SK-N-SH (cell line): ENCODE results near the gene XXYLT1. TPM values are rescaled to one million over a fixed set of nuclear protein-coding genes. Genes with fewer than 3 reads are reported as not detected.

Source experiments
- CTCF ChIA-PET: fragments of 300-600, 350-600 bp; formaldehyde crosslinking; extraction: SDS; loops from one replicate; lab custom pipeline; 2021; lab: Yijun Ruan, JAX
- POLR2A ChIA-PET: fragments of 350-600 bp; sonication (Branson Sonifier 250); formaldehyde crosslinking; extraction: SDS; loops from one replicate; lab custom pipeline; 2020; ENCODE audit warnings: antibody characterized with exemption, inconsistent platforms; lab: Yijun Ruan, JAX
- DNase-seq: peaks from one replicate; pipeline ENCODE4 v3.0.0; 2012
- H2AFZ ChIP-seq: fragments of 200-600 bp; sonication (generic); 2 replicates; pipeline ENCODE4 v1.8.1; 2016; ENCODE audit warnings: antibody characterized with exemption, mild to moderate bottlenecking, low read depth
- H3F3A ChIP-seq: fragments of 200-600 bp; sonication (generic); replicated peaks from 2 replicates; pipeline ENCODE3; 2016; ENCODE audit warnings: antibody characterized with exemption, mild to moderate bottlenecking; ENCODE audit not compliant: insufficient read depth
- H3K27ac ChIP-seq, 2 experiments: fragments of 200-500 bp in 1 of 2; fragments of 200-600 bp in 1 of 2; sonication (Bioruptor generic) in 1 of 2; sonication (generic), shearing (Covaris generic) in 1 of 2; 2 replicates each; pipeline versions ENCODE4 v1.5.1 to v1.6.1; 2014 to 2016; ENCODE audit warnings: low read depth in 2 of 2, inconsistent platforms in 1 of 2, low read length in 1 of 2, mild to moderate bottlenecking in 1 of 2, mixed read lengths in 1 of 2
- H3K27me3 ChIP-seq: fragments of 200-600 bp; sonication (generic), shearing (Covaris generic); 2 replicates; pipeline ENCODE4 v1.6.1; 2016; ENCODE audit warnings: mixed run types; ENCODE audit not compliant: insufficient read depth
- H3K36me3 ChIP-seq, 2 experiments: fragments of 200-500 bp in 1 of 2; fragments of 200-600 bp in 1 of 2; sonication (Bioruptor generic) in 1 of 2; sonication (generic) in 1 of 2; replicated peaks in 1 of 2; 2 replicates each; pipeline versions ENCODE3 to v1.5.1; 2014 to 2016; ENCODE audit warnings: low read length in 1 of 2, mild to moderate bottlenecking in 1 of 2; ENCODE audit not compliant: insufficient read depth in 2 of 2, control insufficient read depth in 1 of 2
- H3K4me1 ChIP-seq, 2 experiments: fragments of 200-500 bp in 1 of 2; fragments of 200-600 bp in 1 of 2; sonication (Bioruptor generic) in 1 of 2; sonication (generic), shearing (Covaris generic) in 1 of 2; 2 replicates each; pipeline versions ENCODE4 v1.5.1 to v1.6.1; 2014 to 2016; ENCODE audit warnings: low read depth in 1 of 2, low read length in 1 of 2, mixed run types in 1 of 2; ENCODE audit not compliant: insufficient read depth in 2 of 2, control insufficient read depth in 1 of 2
- H3K4me2 ChIP-seq: fragments of 200-600 bp; sonication (generic), shearing (Covaris generic); 2 replicates; pipeline ENCODE4 v1.6.1; 2017; ENCODE audit warnings: mixed run types
- H3K4me3 ChIP-seq, 2 experiments: fragments of 200-500 bp in 1 of 2; fragments of 200-600 bp in 1 of 2; sonication (Bioruptor generic) in 1 of 2; sonication (generic), shearing (Covaris generic) in 1 of 2; 2 replicates each; pipeline versions ENCODE4 v1.5.1 to v1.8.1; 2014 to 2016; ENCODE audit warnings: low read depth in 2 of 2, inconsistent platforms in 1 of 2, low read length in 1 of 2, mild to moderate bottlenecking in 1 of 2, mixed read lengths in 1 of 2, moderate library complexity in 1 of 2
- H3K79me2 ChIP-seq: fragments of 200-600 bp; sonication (generic); 2 replicates; pipeline ENCODE4 v1.8.1; 2017; ENCODE audit warnings: mild to moderate bottlenecking; ENCODE audit not compliant: insufficient read depth
- H3K9ac ChIP-seq: fragments of 200-600 bp; sonication (generic); 2 replicates; pipeline ENCODE4 v1.6.1; 2017; ENCODE audit warnings: mixed run types
- H3K9me2 ChIP-seq: fragments of 200-600 bp; sonication (generic); 2 replicates; pipeline ENCODE4 v1.6.1; 2017; ENCODE audit warnings: mixed run types
- H3K9me3 ChIP-seq: fragments of 200-600 bp; sonication (generic); 2 replicates; pipeline ENCODE4 v1.6.1; 2017; ENCODE audit warnings: mixed run types, mild to moderate bottlenecking, moderate library complexity
- H4K20me1 ChIP-seq: fragments of 200-600 bp; sonication (generic); 2 replicates; pipeline ENCODE4 v1.6.1; 2017; ENCODE audit warnings: mild to moderate bottlenecking, mixed run types; ENCODE audit not compliant: insufficient read depth
- CHD2 ChIP-seq: fragments of 150-350 bp; IDR thresholded peaks from 2 replicates; pipeline ENCODE4 v1.6.1; 2018; ENCODE audit warnings: low read length; ENCODE audit not compliant: partially characterized antibody
- ELF1 ChIP-seq: IDR thresholded peaks from 2 replicates; pipeline ENCODE4 v1.4.0; 2012
- FOSL2 ChIP-seq: IDR thresholded peaks from 2 replicates; pipeline ENCODE4 v1.4.0; 2012; ENCODE audit warnings: low read depth, mild to moderate bottlenecking, moderate library complexity, borderline replicate concordance
- FOXM1 ChIP-seq: IDR thresholded peaks from 2 replicates; pipeline ENCODE4 v1.4.0; 2012; ENCODE audit warnings: low read depth, mild to moderate bottlenecking
- JUND ChIP-seq: IDR thresholded peaks from 2 replicates; pipeline ENCODE4 v1.4.0; 2012
- MXI1 ChIP-seq: IDR thresholded peaks from 2 replicates; pipeline ENCODE4 v1.6.1; 2012; ENCODE audit warnings: mild to moderate bottlenecking, low read depth, low read length, improper control_type of control experiment
- NFIC ChIP-seq: IDR thresholded peaks from 2 replicates; pipeline ENCODE4 v1.4.0; 2012; ENCODE audit warnings: borderline replicate concordance
- NRF1 ChIP-seq: IDR thresholded peaks from 2 replicates; pipeline ENCODE4 v1.6.1; 2012; ENCODE audit warnings: low read depth, mild to moderate bottlenecking, low read length
- RCOR1 ChIP-seq: fragments of 150-350 bp; IDR thresholded peaks from 2 replicates; pipeline ENCODE4 v1.6.1; 2017; ENCODE audit warnings: antibody characterized with exemption, low read length
- RFX5 ChIP-seq: IDR thresholded peaks from 2 replicates; pipeline ENCODE4 v1.6.1; 2012; ENCODE audit warnings: mild to moderate bottlenecking, improper control_type of control experiment, low read length
- RXRA ChIP-seq: IDR thresholded peaks from 2 replicates; pipeline ENCODE4 v1.4.0; 2012; ENCODE audit warnings: low read depth, mild to moderate bottlenecking, borderline replicate concordance
- TAF1 ChIP-seq: IDR thresholded peaks from 2 replicates; pipeline ENCODE4 v1.6.1; 2012; ENCODE audit warnings: low read depth, mild to moderate bottlenecking, low read length, moderate library complexity, borderline replicate concordance
- TCF12 ChIP-seq: IDR thresholded peaks from 2 replicates; pipeline ENCODE4 v1.4.0; 2012
- YY1 ChIP-seq: IDR thresholded peaks from 2 replicates; pipeline ENCODE4 v1.4.0; 2012; ENCODE audit warnings: low read depth, mild to moderate bottlenecking
- WGBS: methylation state at CpG from one replicate; pipeline ENCODE4 v1.1.6; 2017; ENCODE audit warnings: low lambda C conversion rate; 5-methylcytosine and 5-hydroxymethylcytosine counted together
- polyA plus RNA-seq, 3 experiments: library from polyadenylated mRNA; depleted of rRNA; stranded (reverse); fragments of >200 nt; gene quantifications; 2 replicates each; pipeline ENCODE4 v1.2.3, GENCODE V29; 2012
- TF ChIP-seq, protein P1 (sequence below): IDR thresholded peaks from 2 replicates; pipeline ENCODE4 v1.4.0; 2012; ENCODE audit warnings: low read depth, borderline replicate concordance
- TF ChIP-seq, protein P2 (sequence below): fragments of 200-600 bp; sonication (generic); IDR thresholded peaks from 2 replicates; pipeline ENCODE4 v1.6.1; 2017; ENCODE audit warnings: antibody characterized with exemption, mild to moderate bottlenecking, moderate library complexity

Gene XXYLT1
- polyA plus RNA-seq, 1 of the 3 experiments (the other 2 are of a cell fraction), result 22.6 TPM

DNA sequence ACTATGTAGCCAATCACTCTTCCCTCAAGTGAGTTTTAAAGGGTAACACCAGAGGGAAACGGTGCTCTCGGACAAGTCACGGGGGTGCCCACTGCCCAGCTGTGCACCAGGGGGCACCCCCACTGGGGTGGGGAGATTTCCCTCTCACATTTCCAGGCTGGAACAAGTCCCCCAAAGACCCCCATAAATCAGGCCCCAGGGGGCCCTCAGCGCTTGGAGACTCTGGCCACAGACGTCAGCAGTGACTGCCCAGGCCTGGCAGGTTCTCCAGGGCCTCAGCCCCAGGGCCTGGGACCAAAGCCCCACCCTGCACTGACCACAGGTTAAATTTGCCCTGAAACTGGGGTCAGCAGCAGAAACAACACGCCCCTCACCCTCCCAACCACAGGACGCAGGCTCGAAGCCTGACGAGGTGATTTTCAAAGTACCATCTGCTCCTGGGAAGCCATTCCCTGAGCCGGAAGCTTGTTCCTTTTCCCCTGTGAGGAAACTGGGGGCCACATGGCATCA, 17.0 kb downstream of the XXYLT1 start:
- Histone ChIP-seq H3K9me2 (no peaks in the 10 kb centered on the region), H4K20me1 (0 out of 2 replicates have a peak, but pooled peaks cover 3% of the 10 kb centered on the region), H3K79me2 (peaks cover 82% of the 10 kb centered on the region), H3K27me3 (no peaks in the 10 kb centered on the region), H3F3A (peaks cover 4% of the 10 kb centered on the region), H2AFZ (no peak overlapping the region), H3K9me3 (no peaks in the 10 kb centered on the region), H3K4me1 (peaks cover 27 to 97% of the 10 kb centered on the region in 2 experiments), H3K9ac (no peak overlapping the region), H3K4me3 (no peak overlapping the region), H3K4me2 (no peak overlapping the region), H3K27ac (peak overlapping the region; percentile 77 to 85; a peak in 3 of 4 replicates), H3K36me3 (no peaks in the 10 kb centered on the region)
- WGBS, result 100% methylated on average over 4 of the region's 10 CpGs
- DNase-seq, result no peak
- TF ChIP-seq TCF12 (no peak), CHD2 (peak; percentile 14)
- ChIA-PET CTCF (interaction anchor here (0.9 to 5.9 kb wide), 5 partner anchors 10 to 571 kb away, joined by 3 to 50 read pairs (median 4); no protein-coding TSS in a partner anchor), POLR2A (interaction anchor here (0.6 to 0.9 kb wide), 3 partner anchors 248 to 571 kb away, joined by 4 read pairs; partner anchors contain the start of gene FAM43A)

- H3K27me3 ChIP-seq, result no peaks in the 10 kb centered on the region
- CTCF ChIA-PET, result interaction anchor here (0.6 to 4.4 kb wide), 5 partner anchors 41 to 568 kb away, joined by 3 to 23 read pairs (median 3); no protein-coding TSS in a partner anchor
- no peaks in the 10 kb centered on the region for H3K9me3 ChIP-seq
- H3F3A ChIP-seq, result peaks cover 4% of the 10 kb centered on the region
- no peaks in the 10 kb centered on the region for H3K36me3 ChIP-seq
- 93% methylated on average over 7 of the region's 14 CpGs for WGBS
- H3K9me2 ChIP-seq, result no peaks in the 10 kb centered on the region
- 0 out of 2 replicates have a peak, but pooled peaks cover 3% of the 10 kb centered on the region for H4K20me1 ChIP-seq
- H3K27ac ChIP-seq, result peak overlapping the region in 1 of 2 experiments; percentile 83; a peak in 2 of 4 replicates
- no peak overlapping the region for H3K4me2 ChIP-seq
- peaks cover 15 to 82% of the 10 kb centered on the region in 2 experiments for H3K4me1 ChIP-seq
- H3K9ac ChIP-seq, result no peak overlapping the region
- TF ChIP-seq ELF1 (no peak), NFIC (no peak), FOXM1 (no peak), RFX5 (no peak), RXRA (no peak), TCF12 (no peak), MXI1 (no peak), NRF1 (no peak), RCOR1 (no peak), JUND (no peak), FOSL2 (no peak), TAF1 (no peak), YY1 (no peak)
- TF ChIP-seq, protein P1, sequence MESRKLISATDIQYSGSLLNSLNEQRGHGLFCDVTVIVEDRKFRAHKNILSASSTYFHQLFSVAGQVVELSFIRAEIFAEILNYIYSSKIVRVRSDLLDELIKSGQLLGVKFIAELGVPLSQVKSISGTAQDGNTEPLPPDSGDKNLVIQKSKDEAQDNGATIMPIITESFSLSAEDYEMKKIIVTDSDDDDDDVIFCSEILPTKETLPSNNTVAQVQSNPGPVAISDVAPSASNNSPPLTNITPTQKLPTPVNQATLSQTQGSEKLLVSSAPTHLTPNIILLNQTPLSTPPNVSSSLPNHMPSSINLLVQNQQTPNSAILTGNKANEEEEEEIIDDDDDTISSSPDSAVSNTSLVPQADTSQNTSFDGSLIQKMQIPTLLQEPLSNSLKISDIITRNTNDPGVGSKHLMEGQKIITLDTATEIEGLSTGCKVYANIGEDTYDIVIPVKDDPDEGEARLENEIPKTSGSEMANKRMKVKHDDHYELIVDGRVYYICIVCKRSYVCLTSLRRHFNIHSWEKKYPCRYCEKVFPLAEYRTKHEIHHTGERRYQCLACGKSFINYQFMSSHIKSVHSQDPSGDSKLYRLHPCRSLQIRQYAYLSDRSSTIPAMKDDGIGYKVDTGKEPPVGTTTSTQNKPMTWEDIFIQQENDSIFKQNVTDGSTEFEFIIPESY, result no peak
- TF ChIP-seq, protein P2, sequence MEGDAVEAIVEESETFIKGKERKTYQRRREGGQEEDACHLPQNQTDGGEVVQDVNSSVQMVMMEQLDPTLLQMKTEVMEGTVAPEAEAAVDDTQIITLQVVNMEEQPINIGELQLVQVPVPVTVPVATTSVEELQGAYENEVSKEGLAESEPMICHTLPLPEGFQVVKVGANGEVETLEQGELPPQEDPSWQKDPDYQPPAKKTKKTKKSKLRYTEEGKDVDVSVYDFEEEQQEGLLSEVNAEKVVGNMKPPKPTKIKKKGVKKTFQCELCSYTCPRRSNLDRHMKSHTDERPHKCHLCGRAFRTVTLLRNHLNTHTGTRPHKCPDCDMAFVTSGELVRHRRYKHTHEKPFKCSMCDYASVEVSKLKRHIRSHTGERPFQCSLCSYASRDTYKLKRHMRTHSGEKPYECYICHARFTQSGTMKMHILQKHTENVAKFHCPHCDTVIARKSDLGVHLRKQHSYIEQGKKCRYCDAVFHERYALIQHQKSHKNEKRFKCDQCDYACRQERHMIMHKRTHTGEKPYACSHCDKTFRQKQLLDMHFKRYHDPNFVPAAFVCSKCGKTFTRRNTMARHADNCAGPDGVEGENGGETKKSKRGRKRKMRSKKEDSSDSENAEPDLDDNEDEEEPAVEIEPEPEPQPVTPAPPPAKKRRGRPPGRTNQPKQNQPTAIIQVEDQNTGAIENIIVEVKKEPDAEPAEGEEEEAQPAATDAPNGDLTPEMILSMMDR, result no peak
- POLR2A ChIA-PET, result no interaction called here
- no peak overlapping the region for H3K4me3 ChIP-seq
- no peak overlapping the region for H2AFZ ChIP-seq
- H3K79me2 ChIP-seq, result peaks cover 60% of the 10 kb centered on the region
- no peak for DNase-seq
Measured at GRCh38 chr3:195251336-195252065, 19.5 kb downstream of the XXYLT1 start.
